GM18526 (cell line): ENCODE results near the gene OSGIN1.

ENCODE experiments used
- POLR2A ChIP-seq: IDR thresholded peaks from 3 replicates; pipeline ENCODE4 v1.6.1; 2011; ENCODE audit not compliant: insufficient read length; ENCODE audit errors: extremely low read depth

Gene OSGIN1, protein sequence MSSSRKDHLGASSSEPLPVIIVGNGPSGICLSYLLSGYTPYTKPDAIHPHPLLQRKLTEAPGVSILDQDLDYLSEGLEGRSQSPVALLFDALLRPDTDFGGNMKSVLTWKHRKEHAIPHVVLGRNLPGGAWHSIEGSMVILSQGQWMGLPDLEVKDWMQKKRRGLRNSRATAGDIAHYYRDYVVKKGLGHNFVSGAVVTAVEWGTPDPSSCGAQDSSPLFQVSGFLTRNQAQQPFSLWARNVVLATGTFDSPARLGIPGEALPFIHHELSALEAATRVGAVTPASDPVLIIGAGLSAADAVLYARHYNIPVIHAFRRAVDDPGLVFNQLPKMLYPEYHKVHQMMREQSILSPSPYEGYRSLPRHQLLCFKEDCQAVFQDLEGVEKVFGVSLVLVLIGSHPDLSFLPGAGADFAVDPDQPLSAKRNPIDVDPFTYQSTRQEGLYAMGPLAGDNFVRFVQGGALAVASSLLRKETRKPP

DNA sequence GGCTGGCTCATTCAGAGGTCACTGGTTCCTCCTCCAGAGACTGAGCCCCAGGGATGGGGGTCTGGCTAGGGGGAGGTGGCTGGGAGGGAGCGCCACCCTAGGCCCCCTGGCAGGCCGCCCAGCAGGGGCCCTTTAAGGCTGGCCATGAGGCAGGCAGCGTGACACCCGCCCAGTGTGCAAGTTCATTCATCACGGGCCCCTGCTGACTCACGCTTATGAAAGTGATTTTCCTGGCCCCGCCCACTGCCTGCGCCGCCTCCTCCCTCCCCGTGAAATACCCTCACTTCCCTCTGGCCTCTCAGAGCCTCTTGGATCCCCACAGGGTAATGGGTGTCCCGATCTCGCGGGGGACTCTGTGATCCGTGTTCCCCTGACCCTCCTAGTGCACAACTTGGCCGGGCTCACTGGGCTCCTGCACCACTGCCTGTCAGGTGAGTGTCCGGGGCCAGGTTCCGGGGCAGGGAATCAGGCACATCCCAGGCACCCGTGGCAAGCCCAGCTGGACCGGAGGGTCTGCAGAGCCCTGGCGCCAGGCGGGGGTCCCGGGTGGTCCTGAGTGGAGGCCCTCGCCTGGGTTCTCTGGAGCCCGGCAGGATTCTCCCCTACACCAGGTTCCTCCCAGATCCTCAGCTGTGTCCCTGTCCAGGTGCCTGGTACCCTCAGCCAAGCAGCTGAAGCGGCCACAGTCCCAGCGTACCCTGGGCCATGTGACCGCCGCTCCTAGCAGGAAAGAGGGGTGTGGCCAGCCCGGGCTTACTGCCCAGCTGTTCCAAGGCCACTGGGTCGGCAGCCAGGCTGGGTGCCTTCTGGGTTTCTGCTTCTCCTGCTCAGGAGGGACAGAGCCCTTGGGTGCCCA lies at the start of gene OSGIN1:
Gene OSGIN1 (plus strand): TSS at position 301 of the 856 bp plus-strand sequence. CDS start 4,432 bp downstream, outside the sequence.
- TF ChIP-seq POLR2A, result peak; percentile 36

DNA sequence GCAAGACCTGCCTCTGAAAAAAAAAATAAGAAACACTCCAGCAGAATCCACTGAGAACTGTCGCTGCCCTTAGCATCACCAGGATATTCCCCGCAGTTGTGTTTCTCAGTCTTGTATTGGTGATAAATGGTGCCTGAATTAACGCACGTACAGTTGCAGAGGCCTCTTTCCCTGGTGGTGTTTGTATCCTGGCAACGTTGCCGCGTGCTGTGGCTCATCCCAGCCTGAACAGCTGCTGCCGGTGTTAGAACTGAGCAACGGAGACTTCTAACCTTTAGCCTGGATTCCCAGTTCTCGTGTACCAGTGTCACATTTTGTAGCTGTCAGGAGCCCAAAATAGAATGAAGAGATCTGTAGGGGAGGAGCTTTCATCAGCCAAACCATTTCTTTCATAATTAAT lies 49.3 kb upstream of the OSGIN1 start:
- no peak for TF ChIP-seq POLR2A

DNA sequence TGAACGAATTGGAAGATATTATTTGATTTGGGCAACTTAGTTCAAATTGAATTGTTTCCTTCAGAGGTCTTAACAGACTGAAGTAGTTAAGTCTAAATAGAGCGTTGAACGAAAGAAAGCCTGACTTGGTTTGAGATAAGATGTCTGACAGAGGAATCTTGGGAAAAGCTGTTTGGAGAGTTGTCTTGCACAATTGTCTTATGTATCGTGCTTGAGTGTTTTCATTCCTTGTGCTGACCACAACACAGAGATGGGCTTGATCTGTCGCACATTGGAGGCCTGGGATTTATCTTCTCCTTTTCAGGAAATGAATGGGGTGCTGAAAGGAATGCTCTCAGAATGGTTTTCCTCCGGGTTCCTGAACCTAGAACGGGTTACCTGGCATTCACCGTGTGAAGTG lies 46.4 kb upstream of the OSGIN1 start:
- TF ChIP-seq POLR2A, result no peak

DNA sequence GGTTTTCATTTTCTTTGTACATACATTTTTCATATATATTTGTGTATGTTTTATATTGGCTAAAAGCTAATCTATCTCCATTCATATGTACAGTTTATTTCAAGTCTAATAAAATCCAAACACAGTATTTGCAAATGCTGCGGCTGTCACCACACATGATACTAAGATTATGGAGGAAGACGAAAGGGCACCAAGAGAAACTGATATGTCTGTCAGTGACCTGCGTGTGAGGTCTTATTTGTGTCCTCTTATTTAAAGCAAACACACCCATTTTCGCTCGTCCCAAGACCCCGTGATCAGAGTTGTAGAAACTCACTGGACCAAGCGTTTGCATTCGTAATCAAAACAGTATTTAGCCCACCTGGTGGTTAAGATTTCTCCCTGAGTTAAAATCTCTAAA lies 45.9 kb upstream of the OSGIN1 start:
- TF ChIP-seq POLR2A, result no peak

DNA sequence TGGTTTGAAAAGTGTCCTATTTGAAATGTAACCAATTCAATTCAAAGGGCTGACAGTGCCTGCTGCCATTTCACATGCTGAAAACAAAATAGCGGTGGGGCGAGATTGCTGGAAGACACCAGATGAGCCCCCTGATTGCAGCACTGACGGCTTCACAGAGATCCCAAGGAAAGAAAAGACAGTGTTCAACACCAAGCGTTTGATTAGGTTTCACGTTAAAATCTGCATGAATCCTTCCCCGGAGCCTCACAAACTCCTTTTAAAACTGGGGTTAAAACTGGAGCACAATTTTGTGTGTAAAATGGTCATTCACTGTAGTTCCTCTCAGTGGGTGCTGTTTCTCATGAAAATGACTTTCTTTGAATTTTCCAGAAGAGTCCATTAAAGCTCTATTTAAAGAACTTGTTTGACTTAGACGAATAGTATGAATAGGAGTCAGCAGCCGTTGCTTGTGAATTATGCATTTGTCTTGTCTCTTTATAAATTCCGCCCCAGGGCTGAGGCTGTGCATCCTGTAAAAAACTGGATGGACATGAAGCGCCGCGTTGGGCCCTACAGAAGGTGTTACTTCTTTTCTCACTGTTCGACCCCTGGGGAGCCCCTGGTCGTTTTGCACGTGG lies 45.3 kb upstream of the OSGIN1 start:
- no peak for TF ChIP-seq POLR2A

DNA sequence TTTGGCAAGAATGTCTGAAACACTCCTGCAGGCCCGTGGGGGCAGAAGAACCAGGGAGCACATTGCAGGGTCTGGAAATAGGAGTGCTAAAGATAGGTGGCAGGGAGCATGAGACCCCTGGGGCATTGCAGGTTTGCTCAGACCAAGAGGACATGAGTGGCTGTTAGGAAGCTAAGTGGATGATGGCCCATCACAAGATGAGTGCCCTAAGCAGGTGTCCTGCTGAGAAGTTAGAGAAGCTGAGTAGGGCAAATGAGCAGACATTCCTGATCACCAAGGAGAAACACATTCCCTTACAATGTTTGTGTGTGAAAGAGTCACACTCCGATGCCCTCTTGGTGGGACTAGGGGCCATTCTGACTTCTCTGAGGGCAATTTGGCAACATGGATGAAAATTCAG lies 44.2 kb upstream of the OSGIN1 start:
- TF ChIP-seq POLR2A, result no peak

DNA sequence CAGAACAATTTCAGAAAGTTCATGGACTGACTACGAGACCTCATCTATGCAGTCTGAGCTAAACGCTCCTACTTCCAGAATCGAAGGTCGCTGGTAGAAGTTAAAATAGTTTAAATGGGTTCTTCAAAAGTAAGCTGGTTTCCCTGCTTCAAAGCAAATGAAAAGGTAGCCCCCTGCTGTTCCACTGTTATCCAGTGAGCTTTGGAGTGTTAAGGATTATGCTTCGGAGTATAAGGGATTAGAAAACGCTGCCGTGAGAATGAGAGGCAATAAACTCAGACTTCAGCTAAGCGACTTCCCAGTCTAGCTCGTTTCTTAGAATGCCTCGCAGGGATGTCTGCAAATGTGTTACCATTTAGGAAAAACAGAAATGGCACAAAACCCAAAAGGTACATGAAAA lies 41.8 kb upstream of the OSGIN1 start:
- no peak for TF ChIP-seq POLR2A

DNA sequence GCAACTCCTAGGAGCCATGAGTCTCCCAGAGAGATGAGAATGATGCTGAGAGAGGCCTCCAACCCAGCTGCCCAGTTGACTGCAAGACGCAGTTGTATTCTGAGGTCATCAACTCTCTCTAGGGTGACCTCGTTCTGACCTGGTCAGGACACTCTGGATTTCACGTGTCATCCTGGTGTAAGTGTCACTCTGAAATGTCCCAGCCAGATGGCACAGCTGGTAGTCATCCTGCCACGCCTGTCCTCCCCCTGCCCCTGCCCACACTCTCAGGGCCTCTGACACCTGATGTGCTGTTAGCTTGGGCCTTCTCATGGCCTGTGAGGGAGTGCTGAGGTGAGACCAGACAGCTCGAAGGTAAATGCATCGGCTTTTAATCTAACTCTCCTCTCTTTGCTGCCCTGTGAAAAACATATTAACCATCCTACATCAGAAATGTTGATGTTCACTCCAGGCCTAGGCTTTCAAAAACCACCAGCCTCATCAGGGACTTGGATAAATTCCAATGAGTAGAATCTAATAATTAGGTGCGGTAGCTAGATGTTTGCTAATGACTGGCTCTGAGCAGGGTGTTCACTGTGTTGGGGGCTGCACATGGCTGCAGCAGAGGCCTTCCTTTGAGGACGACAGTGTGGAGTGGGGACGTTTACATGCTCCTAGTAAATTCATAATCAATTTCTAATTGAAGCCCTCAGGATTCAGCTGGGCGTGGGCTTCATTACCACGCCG lies 40.4 kb upstream of the OSGIN1 start:
- TF ChIP-seq POLR2A, result no peak

DNA sequence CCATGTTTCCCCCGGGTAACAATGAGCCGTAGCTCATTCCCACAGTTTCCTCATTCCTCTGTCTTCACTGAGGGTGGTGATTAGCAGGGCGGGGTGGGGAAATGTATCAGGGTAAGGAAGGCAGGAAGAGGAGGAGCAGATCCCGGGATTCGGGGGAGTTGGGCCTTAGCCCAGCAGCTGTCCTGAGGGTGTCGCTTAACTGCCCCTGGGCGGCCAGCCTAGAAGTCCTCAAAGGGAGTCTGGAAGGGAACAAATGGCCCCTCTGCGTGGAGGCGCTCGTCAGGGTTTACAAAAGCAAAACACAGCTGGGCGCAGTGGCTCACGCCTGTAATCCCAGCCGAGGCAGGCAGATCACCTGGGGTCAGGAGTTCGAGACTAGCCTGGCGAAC lies 39.8 kb upstream of the OSGIN1 start:
- TF ChIP-seq POLR2A, result no peak

DNA sequence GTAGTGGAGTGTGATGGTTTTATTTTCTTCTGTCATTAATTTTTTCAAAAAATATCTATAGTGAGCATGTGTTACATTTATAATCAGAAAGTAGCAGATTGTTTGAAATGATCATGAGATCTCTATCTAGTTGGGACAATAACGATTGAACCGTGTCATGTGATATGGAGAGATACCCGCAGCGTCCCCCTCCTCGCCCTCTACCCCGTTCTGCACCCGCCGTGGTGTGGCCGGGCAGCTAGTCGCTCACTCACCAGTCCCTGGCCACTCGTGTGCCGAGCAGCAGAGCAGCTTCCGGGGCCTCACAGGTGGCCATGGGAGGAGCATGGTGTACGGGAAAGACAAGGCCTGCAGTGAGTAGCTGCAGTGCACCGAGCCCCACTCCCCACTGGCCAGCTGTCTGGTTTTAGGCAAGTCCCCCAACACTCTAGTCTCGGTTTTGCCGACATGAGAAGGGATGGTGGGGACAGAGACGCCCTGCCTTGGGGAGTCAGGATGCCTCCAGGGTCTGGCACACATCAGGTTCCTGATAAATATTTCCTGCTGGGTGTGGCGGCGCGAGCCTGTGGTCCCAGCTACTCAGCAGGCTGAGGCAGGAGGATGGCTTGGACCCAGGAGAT lies 38.8 kb upstream of the OSGIN1 start:
- no peak for TF ChIP-seq POLR2A

DNA sequence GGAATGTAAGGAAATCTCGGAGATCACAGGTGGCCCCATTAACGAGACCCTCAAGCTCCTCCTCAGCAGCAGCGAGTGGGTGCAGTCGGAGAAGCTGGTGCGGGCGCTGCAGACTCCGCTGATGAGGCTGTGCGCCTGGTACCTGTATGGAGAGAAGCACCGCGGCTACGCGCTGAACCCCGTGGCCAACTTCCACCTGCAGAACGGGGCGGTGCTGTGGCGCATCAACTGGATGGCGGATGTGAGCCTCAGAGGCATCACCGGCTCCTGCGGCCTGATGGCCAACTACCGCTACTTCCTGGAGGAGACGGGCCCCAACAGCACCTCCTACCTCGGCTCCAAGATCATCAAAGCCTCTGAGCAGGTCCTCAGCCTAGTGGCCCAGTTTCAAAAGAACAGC lies 38.0 kb upstream of the OSGIN1 start:
- no peak for TF ChIP-seq POLR2A

DNA sequence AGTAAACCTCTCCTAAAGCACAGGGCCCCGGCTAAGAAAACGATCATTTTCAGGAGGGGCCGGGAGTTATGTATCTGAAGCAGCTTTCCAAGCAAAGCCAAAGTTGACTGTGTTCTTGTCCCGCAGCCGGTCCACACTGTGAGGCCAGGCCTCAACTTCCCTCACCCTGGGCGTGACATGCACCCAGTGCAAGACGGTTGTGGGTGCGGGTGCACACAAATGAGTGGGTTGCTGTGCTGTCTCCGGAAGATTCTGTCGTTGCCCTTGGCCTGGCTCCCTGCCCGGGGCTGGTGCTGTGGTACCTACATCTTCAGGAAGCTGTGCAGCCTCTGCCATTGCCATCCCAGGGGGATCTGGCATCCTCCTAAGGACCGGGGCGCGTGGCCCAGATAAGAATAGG lies 37.5 kb upstream of the OSGIN1 start:
- no peak for TF ChIP-seq POLR2A

DNA sequence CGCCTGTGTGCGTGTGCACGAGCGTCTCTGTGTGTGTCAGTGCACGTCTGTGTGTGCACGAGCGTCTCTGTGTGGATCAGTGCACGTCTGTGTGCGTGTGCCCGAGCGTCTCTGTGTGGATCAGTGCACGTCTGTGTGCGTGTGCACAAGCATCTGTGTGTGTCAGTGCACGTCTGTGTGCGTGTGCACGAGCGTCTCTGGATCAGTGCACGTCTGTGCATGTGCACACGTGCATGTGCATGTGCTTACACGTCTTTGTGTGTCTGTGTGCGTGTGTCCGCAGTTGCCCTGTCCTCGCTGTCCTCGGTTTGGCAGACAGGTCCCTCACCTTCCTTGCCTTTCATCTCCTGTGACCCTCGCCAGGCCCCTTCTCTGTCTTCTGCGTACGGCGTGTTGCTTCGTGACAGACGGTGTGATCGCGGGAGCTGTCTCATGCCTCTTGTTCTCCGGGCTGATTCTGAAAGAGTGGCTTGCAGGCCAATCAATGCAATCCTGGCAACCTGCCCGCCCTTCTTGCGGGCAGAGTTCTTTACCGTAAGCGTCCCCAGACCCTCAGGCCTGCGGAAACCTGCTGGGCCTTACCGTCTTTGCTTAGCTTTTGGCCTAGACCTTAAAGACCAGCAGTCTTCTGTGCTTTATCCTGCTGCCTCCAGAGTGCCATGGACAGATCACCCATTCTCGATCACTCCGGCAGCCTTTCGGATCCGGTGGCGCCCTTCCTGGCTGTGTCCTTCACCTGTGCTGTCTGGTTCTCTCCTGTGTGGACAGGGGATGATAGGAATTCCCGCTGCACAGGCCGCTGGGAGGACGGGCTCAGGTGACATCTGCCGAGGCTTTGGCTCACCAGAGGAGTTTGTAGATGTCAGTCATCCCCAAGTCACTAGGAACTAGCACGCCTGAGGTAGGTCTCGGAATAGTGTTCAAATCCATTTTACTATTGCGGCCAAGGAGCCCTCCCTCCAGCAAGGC lies 35.6 kb upstream of the OSGIN1 start:
- no peak for TF ChIP-seq POLR2A
